GM18498 (cell line): Measurements from ENCODE around the gene MTHFR.

Experiments used
- ATAC-seq: cut with Tn5 transposase; IDR thresholded peaks from one replicate; pipeline ENCODE4 v1.9.1; 2021; ENCODE audit warnings: mild to moderate bottlenecking, moderate library complexity; ENCODE audit not compliant: unreplicated experiment

MTHFR gene

GRCh38 chr1:11805422-11806306 is at the start of gene MTHFR, which contains the start of gene CLCN6:
Gene MTHFR, minus strand, starts transcription at chr1:11805964. Its CDS starts 2,848 bp downstream, at chr1:11803116.
Gene CLCN6, plus strand, starts transcription at chr1:11806191. Its CDS starts 72 bp downstream, at chr1:11806263.
- ATAC-seq: peak; percentile 82

- ATAC-seq: no peak
Measured at GRCh38 chr1:11855430-11855829, 49.7 kb upstream of the MTHFR start.

DNA sequence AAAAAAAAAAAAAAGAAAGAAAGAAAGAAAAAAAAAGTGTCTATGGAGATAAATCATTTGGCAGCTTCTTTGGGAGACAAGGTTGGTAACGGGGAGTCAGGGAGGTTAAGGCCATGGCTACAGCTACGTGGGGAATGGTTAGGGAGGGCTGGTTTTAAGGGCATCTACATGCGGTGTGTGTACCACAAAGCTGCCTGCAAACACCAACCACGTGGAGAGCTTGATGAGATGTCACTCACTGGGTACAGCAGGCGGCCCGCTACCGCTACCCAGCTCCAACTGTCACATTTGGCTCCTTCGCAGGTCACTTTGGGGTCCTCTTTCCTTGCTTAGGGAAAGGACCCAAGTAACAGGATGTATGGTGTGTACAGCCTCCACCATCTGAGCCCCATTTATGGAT is 48.8 kb upstream of the MTHFR start:
- no peak for ATAC-seq

- no peak for ATAC-seq
Measured at GRCh38 chr1:11851180-11851579, 45.4 kb upstream of the MTHFR start.

DNA sequence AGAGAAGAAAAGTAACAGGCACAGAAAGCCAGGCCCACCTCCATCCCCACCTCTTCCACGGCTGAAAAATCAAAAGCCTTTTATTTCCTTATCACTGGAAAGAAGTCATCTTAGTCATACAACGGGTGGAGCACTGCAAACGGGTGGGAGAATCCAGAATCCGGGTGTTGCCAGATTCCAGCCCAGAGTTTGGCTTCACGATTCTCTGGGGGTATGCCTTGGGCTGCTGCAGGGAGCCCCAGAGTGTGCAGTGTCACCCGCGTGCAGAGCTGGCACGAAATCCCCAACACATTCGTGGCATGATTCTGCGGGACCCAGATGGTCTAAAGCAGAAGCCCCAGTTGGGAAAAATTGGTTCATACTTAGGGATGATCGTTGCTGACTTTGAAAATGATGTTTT is 44.4 kb upstream of the MTHFR start:
- ATAC-seq: no peak

DNA sequence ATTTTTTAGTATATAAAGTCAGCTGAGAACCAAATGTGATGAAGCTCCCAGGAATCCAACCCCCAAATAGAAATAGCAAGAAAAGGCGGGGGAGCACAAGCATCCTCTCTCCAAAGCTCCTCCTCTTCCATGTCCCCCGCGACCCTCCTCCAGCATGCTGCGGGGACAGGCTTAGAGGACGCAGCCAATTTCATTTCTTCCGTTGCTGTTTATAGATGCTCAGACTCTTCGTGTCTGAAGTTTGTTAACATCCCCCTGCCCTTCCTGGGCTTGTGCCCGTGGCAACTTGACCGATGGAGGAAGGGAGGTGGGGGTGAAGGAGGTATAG is 42.6 kb upstream of the MTHFR start:
- no peak for ATAC-seq

GRCh38 chr1:11847667-11848372 is 42.1 kb upstream of the MTHFR start, which contains the start of gene NPPA:
Gene NPPA, minus strand, starts transcription at chr1:11847783. Its CDS starts 99 bp downstream, at chr1:11847684.
- ATAC-seq: no peak

GRCh38 chr1:11845641-11846335 is 40.0 kb upstream of the MTHFR start:
- ATAC-seq: no peak

- no peak for ATAC-seq
Measured at GRCh38 chr1:11842154-11843041, 36.6 kb upstream of the MTHFR start.

- ATAC-seq: no peak
Measured at GRCh38 chr1:11841245-11842153, 35.7 kb upstream of the MTHFR start.

- ATAC-seq: no peak
Measured at GRCh38 chr1:11839727-11840705, 34.3 kb upstream of the MTHFR start.

DNA sequence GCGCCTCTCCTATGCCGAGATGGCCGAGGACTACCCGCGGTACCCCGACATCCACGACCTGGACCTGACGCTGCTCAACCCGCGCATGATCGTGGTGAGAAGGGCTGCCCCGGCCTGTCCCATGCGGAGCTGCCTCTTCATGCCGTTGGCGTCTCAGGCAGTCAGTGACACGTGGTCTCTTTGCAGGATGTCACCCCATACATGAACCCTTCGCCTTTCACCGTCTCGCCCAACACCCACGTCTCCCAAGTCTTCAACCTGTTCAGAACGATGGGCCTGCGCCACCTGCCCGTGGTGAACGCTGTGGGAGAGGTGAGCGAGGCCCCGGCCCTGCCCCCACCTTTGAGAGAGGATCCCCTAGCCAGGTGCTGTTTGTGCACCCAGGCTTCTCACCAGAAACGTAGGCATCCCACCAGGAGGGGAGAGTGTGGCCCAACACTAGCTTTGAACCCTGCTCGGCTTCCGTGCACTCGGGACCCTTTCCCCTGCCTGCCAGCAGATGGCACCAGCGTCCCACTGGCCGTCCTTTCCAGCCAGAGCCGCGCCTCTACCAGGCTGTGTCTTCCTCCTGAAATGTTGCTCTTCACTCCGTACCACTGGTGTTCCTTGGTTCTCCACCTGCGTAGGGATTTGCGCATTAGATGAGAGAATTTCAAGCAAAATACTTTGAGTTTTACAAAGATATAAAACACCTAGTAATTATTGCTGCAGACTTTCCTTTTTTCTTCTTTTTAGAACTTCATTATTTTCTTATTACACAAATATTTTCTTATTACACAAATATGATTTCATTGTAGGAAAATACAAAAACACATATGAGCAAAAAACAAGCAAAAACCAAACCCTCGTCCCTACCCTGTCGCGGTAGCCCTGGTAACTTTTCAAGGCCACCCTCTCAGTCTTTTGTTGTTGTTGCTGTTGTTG is 32.8 kb upstream of the MTHFR start:
- peak; percentile 55 for ATAC-seq

GRCh38 chr1:11837767-11838348 is 32.1 kb upstream of the MTHFR start:
- ATAC-seq: no peak

DNA sequence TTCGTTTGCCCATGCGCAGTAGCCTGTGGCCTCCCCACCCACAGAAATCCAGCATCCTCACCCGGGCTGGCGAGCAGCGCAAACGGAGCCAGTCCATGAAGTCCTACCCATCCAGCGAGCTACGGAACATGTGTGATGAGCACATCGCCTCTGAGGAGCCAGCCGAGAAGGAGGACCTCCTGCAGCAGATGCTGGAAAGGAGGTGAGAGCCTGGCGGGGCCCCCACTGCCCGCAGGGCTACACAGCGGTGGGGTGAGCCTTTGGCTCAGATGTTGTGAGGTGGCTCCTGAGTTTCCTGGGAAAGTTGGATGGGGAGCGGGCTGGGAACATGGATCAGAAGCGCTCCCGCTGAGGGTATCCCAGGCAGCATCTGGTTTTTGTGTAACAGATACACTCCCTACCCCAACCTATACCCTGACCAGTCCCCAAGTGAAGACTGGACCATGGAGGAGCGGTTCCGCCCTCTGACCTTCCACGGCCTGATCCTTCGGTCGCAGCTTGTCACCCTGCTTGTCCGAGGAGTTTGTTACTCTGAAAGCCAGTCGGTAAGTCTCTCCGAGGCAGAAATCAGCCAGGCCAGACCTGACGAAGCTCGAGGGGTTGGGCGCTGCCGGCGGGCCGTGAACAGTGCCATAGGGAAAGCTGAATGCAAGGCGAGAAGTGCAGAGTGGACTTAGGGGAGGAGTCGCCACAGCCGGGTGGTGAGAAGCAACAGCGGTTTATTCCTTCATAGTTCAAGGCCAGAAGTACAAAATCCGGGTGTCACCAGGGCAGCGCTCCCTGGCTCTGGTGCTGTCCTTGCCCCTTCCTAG is 31.4 kb upstream of the MTHFR start:
- ATAC-seq: no peak

- no peak for ATAC-seq
Measured at GRCh38 chr1:11835441-11836225, 29.9 kb upstream of the MTHFR start.
